ENCODE data around the gene PRDM10. TPM values are rescaled to one million over a fixed set of nuclear protein-coding genes. Genes with fewer than 3 reads are reported as not detected.
A peak's percentile ranks its signal among the peaks of the same experiment; 100 is the strongest.
"Not testable (repeated sequence)": the region's sequence is repeated elsewhere in the genome, so short reads cannot be mapped to it uniquely, and the experiment has no call there.

Gene PRDM10
- polyA plus RNA-seq, 3 donors, result 1.4 to 2.5 (median 1.8) TPM

DNA sequence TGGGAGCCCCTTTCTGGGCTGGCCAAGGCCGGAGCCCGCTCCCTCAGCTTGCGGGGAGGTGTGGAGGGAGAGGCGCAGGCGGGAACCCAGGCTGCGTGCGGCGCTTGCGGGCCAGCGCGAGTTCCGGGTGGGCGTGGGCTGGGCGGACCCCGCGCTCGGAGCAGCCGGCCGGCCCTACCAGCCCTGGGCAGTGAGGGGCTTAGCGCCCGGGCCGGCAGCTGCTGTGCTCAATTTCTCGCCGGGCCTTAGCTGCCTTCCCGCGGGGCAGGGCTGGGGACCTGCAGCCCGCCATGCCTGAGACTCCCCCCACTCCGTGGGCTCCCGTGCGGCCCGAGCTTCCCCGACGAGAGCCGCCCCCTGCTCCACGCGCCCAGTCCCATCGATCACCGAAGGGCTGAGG, 19.0 kb upstream of the PRDM10 start:
- WGBS, 3 donors, result 97 to 98% (median 98%) methylated on average over 31 to 38 of the region's 38 CpGs
- not testable (repeated sequence) for H3K27ac ChIP-seq (ENCODE audit: low read depth, low read length)

DNA sequence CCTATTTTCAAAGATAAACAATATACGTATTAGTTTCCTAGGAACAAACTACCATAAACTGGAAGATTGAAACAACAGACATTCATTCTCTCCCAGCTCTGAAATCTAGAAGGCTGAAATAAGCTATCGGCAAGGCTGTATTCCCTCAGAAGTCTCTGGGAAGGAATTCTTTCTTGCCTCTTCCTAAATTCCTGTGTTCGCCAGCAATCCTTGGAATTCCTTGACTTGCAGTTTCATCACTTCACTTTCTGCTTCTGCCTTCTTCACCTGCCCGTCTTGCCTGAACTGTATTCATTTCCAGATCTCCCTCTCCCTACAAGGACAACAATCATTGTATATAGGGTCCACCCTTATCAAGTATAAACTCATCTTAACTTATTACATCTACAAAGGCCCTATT, 17.7 kb upstream of the PRDM10 start:
- WGBS, 3 donors, result 74 to 88% (median 79%) methylated on average over 4 of the region's 4 CpGs
- no peak overlapping the region for H3K27ac ChIP-seq (ENCODE audit: low read depth, low read length)

DNA sequence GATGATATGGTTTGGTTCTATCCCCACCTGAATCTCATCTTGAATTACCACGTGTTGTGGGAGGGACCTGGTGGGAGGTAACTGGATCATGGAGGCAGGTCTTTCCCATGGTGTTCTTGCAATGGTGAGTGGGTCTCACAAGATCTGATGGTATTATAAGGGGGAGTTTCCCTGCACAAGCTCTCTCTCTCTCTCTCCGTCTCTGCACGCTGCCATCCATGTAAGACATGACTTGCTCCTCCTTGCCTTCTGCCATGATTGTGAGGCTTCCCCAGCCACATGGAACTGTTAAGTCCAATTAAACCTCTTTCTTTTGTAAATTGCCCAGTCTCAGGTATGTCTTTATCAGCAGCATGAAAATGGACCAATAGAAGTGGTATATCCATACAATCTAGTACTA, 13.2 kb upstream of the PRDM10 start:
- WGBS, 3 donors, result 93 to 98% (median 96%) methylated on average over 3 of the region's 3 CpGs
- not testable (repeated sequence) for H3K27ac ChIP-seq (ENCODE audit: low read depth, low read length)

DNA sequence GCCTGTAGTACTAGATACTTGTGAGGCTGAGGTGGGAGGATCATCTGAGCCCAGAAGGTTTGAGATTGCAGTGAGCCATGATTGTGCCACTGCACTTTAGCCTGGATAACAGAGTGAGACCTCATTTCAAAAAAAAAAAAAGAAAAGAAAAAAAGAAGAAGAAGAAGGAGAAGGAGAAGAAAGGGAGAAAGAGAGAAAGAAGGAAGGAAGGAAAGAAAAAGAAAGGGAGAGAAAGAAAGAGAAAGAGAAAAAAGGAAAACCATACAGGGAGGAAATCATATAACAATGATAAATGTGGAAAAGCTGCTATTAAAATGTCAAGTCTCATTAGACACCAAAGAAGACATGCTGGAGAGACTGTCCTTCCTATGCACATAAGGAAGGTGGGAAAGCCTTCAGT, 5.7 kb upstream of the PRDM10 start:
- no peak overlapping the region for H3K27ac ChIP-seq (ENCODE audit: low read depth, low read length)

DNA sequence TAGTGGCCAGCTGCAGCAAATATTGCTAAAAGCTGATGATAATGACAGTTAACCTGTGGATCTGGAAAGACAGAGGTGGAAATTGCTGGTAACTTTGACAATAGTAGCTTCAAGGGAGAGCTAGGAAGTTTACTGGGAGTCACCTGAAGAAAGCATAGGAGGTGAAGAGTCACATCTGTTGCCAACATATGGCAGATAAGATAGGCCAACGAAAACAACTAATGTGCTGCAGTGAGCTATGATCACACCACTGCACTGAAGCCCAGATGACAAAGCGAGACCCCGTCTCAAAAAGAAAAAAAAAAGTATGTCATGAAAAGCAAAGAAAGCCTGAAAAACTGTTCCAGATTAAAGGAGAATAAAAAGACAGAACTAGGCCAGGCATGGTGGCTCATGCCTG, 4.3 kb upstream of the PRDM10 start:
- WGBS, 3 donors, result 77 to 95% (median 95%) methylated on average over 3 of the region's 3 CpGs
- no peak overlapping the region for H3K27ac ChIP-seq (ENCODE audit: low read depth, low read length)

DNA sequence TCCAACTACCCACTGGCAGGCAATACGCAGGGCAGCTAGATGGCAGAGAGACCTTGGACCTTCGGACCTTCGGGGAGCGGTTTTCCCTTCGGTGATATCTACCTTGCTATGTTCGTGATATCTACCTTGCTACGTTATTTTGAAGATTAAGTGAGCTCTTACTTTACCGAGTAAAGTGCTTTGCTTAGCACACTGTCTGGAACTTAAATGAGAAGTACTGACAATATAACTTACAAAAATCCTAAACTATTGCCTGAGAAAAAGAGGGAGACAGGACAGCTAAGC, 1.0 kb upstream of the PRDM10 start:
- WGBS, 3 donors, result 3 to 9% (median 5%) methylated on average over 8 of the region's 8 CpGs
- peak overlapping the region; percentile 100 for H3K27ac ChIP-seq (ENCODE audit: low read depth, low read length)

DNA sequence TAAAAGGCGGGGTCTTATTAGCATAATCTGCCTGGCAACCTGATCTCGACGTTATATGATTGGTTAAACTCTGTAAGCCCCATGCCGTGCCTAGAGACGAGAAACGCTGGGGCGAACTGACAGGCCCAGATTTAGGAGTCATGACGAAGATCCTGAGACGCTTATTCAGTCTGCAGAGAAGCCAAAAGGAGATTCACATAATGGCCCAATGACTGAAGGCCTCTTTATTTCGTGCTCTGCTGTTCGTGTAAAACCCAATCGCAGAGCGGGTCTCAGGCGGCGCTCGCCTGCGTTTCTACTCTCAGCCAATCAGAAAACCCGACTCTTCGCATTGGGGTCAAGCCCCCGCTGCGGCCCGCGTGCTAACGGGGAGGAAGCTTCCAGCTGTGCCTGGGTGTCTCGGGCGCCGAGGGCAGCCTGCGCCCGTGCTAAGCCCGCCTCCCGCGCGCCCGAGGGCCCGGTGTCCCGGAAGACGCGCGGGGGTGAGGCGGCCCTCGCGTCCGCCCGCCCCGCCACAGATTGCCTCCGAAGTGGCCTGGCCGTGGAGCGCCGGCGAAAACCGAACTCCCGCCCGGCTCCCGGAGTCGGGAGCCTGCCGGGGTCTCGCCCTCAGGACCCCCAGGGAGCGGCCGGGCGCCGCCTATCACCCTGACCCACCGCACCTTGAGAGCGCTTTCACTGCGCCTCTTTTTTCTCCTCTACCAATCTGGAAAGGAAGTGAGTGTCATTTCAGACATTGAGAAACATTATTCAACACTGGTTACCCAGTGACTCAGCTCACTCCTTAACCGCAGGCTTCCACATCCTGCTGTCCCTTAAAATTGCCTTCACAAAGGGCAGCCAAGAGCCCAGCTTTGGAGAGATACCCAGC, 446 bp upstream of the PRDM10 start:
- peak overlapping the region; percentile 100 for H3K27ac ChIP-seq (ENCODE audit: low read depth, low read length)
- 0 to 1% (median 0%) methylated on average over 62 to 65 of the region's 65 CpGs for WGBS, 3 donors

DNA sequence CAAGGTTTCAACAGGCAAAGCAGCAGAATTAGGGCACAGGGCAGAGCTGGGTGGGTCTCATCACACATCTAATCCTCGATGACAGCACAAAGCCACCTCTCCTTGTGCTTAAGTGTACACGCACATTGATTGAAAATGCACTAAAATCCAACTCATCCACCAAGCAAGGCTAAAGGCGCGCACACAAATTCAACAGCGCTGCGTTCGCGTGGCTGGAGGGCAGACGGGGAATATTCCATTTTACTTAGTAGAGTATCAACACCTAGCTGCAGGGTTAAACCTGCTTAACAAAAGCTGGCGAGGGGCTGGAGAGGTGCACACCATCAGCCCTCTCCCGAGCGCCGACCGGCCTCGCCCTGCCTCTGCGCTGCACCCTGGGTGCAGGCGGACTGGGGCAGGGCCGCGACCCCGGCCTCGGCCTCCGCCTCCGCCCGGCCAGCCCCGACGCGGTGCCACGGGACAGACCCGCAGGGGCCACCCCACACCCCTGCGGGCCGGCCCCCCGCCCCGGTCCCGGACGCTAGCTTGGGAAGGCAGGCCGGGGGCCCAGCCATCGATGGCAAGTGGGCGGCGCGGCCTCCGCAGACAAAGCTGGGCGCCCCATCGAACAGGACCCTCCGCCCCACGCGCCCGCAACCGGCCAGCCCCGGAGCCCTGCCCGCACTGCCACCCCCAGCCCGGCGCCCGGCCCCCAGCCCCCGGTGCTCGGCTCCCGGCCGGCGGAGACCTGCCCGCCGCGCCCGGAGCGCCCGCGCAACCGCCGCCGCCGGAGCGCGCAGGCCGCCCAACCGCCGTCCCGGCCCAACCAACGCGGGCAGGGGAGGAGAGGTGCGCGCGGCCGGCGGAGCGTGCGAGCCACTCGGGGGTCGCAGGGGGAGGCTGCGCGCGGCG, 929 bp downstream of the PRDM10 start:
- WGBS, 3 donors, result 1 to 2% (median 1%) methylated on average over 47 to 90 of the region's 90 CpGs

DNA sequence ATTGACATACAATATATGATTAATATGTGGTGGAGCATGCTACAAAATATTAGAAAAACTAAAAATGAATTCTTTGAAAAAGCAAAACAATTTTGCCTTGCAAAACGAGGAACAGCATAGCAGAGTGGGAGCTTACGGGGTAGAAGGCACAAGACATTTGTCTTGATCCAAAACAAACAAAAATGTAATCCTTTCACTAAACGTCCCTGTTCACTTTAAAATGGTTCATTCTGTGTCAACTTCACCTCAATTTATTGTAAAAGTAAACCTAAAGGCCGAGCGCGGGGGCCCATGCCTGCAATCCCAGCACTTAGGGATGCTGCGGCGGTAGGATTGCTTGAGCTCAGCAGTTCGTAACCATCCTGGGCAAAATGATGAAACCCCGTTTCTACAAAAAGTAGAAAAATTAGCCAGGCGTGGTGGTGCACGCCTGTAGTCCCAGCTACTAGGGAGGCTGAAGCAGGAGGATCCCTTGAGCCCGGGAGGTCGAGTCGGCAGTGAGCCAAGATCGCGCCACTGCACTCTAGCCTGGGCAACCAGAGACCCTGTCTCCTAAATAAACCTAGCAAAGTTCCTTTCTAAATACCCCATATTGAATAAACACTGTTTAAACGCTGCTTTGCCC, 2.0 kb downstream of the PRDM10 start:
- no peak overlapping the region for H3K27ac ChIP-seq (ENCODE audit: low read depth, low read length)

More for the DNA sequence above, 929 bp downstream of the PRDM10 start:
- peak overlapping the region; percentile 100 for H3K27ac ChIP-seq (ENCODE audit: low read depth, low read length)

DNA sequence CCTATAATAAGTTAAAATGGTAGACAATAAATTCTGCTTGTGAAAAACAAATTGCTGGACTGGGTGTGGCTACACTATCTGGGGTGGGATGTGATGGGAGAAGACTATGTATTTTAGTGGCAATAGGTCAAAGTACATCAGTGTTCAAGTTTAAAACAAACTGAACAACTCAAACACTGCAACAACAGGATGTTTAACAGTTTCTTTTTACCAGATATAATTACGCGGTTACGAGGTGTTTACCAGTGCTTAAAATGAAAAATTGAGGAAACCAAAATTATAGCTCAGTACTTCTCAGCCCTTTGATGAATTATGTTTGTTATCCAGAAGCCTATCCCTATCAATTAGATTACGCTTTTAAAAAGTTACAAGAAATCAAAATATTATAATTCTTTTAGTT, 3.2 kb downstream of the PRDM10 start:
- no peak overlapping the region for H3K27ac ChIP-seq (ENCODE audit: low read depth, low read length)
- WGBS, 3 donors, result 52 to 94% (median 90%) methylated on average over 4 of the region's 4 CpGs

More for the DNA sequence above, 2.0 kb downstream of the PRDM10 start:
- WGBS, 3 donors, result 77 to 85% (median 82%) methylated on average over 18 of the region's 18 CpGs

DNA sequence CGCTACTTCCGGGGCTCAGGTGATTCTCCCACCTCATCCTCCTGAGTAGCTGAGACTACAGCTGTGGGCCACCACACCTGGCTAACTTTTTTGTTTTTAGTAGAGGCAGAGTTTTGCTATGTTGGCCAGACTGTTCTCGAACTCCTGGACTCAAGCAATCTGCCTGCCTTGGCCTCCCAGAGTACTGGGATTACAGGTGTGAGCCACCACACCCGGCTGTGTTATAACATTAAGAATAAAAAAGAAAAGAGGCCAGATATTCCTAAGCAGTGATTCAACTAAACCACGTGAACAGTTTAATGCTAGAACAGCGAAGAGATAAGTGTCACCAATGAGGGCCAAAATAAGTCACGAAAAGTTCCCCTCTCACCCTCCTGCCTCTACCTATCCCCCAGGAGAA, 3.7 kb downstream of the PRDM10 start:
- WGBS, 3 donors, result 93 to 95% (median 94%) methylated on average over 7 of the region's 7 CpGs
- no peak overlapping the region for H3K27ac ChIP-seq (ENCODE audit: low read depth, low read length)

DNA sequence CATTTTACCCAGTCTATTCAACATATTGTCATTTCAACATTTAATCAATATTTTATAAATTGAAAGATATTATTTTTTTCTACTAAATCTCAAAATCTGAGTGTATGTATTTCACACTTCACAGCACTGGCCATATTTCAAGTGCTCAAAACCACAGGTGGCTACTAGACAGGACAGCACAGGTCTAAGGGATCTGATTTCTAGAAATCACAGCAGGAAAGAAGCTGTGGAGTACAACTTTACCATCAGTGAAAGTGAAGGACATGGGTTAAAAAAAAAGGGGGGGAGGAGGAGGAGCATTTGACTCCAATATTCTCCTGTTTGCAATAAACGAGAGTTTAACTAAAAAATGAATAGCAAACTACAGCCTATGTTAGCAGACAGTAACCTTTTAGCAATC, 4.5 kb downstream of the PRDM10 start:
- no peak overlapping the region for H3K27ac ChIP-seq (ENCODE audit: low read depth, low read length)
- WGBS, 3 donors, result 29 to 44% (median 34%) methylated on average over 1 of the region's 1 CpG

DNA sequence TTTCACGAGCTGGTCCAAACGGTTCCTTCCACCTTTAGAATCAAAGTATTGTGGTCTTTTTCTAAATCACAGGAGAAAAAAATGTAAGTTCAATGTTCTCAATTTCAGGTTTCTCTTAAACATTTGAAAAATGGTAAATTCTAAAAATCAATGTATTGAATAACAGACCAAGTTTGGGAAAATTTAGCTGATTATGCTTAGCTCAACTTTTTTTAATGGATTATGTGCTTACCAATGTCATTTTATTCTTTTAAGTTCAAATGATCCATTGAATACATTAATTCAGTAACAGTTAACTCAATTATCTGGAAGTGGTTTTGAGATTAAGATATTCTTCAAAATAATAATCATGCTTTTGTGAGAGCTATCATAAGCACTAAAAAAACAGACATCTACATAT, 5.1 kb downstream of the PRDM10 start:
- no peak overlapping the region for H3K27ac ChIP-seq (ENCODE audit: low read depth, low read length)
- WGBS, 3 donors, result 86 to 96% (median 94%) methylated on average over 2 of the region's 2 CpGs

DNA sequence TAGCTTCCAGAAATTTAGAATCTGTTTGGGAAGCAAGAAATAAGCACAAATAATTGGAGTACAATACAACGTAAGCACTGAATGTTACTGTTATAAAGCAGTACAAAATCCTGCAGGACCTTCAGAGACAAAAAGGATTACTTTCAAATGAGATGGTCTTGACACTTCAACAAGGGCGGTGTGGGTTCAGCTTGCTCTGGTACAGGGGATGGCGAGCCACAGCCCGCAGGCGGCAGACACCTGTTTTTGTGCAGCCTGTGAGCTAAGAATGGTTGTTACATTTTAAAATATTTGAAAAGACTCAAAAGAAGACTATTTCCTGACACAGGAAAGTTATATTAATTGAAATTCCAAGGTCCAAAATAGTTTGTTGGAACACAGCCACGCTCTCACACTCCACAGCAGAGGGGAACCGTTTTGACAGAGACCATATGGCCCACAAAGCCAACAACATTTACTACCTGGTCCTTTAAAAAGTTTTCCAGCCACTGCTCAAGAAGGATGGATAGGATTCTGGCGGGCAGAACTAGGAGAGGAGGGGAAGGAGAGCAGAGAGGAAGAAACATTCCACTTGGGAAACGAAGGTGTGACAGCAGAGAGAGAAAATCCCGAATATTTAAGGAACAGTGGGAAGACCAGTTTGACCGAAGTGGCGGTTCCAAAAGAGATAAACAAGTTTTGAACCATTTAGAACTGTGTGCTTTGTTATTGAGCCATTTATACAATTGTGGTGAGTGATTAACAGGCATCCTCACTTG, 6.3 kb downstream of the PRDM10 start:
- 55 to 61% (median 56%) methylated on average over 12 of the region's 12 CpGs for WGBS, 3 donors
- no peak overlapping the region for H3K27ac ChIP-seq (ENCODE audit: low read depth, low read length)

DNA sequence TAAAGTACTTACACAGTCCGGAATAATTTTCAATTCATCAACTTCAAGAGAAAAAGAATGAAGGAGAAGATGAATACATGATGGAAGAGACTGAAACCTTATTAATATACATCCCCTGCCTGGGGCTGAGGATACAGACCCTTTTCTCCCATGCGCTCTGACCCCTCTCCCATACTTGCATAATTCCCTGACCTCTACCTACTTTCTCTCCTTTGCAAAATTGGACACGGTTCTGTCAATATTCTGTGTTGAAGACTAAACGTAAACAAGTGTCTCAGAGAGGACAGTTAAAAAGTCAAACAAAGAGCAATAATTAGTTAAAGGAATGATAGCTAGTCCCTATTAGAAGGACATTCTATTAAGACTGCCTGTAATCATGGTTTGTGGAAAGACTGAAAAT, 7.5 kb downstream of the PRDM10 start:
- H3K27ac ChIP-seq (ENCODE audit: low read depth, low read length), result no peak overlapping the region
- 78 to 93% (median 92%) methylated on average over 4 of the region's 4 CpGs for WGBS, 3 donors

DNA sequence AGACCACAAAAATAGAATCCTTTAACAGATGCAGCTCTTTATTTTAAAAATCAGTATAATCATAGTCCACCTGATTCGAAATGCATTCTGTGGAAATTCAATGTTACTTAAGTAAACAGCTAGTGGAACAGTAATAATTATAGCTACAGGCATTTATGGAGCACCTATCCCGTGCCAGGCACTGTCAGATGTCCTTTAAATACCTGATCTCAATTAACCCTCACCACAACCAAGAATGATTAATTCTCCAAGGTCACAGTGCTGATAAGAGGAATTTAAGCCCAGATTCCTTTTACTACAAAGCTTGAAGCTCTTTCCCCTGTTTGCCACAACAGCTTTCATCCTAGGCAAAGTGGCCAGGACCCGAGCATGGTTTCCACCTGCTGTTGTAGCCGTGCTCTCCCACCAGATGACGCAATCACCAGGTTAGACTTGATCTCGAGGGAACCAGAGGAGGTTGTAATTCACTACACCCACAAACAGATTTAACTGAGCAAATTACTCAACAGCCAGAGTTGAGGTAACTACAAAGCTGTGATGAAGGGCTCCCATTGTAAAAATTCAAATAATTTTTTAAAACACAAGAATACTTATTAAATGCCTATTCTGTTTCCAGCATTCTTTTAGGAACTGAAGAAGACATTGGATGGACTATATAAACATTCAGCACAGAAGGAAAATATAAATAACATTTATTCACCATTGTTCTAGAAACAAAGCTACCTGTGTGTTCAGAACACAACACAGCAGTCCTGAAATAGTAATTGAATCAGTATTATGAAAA, 10.3 kb downstream of the PRDM10 start:
- 21 to 41% (median 37%) methylated on average over 6 of the region's 6 CpGs for WGBS, 3 donors
- no peak overlapping the region for H3K27ac ChIP-seq (ENCODE audit: low read depth, low read length)

DNA sequence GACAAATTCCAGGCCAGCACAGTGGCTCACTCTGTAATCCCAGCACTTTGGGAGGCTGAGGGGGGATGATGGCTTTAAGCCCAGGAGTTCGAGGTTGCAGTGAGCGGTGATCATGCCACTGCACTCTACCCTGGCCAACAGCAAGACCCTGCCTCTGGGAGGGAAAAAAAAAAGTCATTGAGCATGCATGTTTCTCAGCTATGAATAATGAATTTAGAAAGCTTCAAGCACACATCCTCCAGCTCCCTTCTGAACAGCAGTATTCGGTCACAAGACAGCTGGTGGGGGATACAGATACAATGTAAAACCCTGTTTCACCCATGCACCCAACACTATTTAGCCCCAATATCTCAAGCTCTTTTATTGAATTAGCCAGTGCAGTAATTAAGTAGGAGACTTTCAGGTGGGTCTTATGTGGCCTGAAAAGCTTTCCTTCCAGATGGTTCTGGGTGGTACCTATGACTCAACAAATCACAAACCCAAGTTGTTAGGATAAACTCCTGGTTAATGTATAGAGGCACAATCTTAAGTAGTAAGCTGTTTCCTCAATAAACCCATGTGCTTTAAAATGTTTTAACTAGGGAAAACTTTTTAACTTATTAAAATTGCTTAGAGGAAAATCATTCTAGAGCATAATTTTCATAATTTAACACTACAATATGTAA, 13.4 kb downstream of the PRDM10 start:
- no peak overlapping the region for H3K27ac ChIP-seq (ENCODE audit: low read depth, low read length)
- WGBS, 3 donors, result 58 to 69% (median 59%) methylated on average over 3 of the region's 3 CpGs
